Rectal smooth muscle tissue (tissue), 1 donor: ENCODE data around the gene UBXN10.

ENCODE experiments used
- H3K27ac ChIP-seq: one replicate; pipeline ENCODE4 v1.7.0; 2013; ENCODE audit warnings: low read depth, low read length, inconsistent platforms
- H3K27me3 ChIP-seq: one replicate; pipeline ENCODE4 v1.7.0; 2013; ENCODE audit warnings: low read length; ENCODE audit not compliant: control insufficient read depth, insufficient read depth
- H3K36me3 ChIP-seq: one replicate; pipeline ENCODE4 v1.7.0; 2013; ENCODE audit warnings: low read length; ENCODE audit not compliant: control insufficient read depth, insufficient read depth
- H3K4me1 ChIP-seq: one replicate; pipeline ENCODE4 v1.7.0; 2013; ENCODE audit warnings: low read length; ENCODE audit not compliant: control insufficient read depth, insufficient read depth
- H3K4me3 ChIP-seq: one replicate; pipeline ENCODE4 v1.7.0; 2013; ENCODE audit warnings: low read length
- H3K9ac ChIP-seq: one replicate; pipeline ENCODE4 v1.7.0; 2013; ENCODE audit warnings: low read length

The UBXN10 gene

GRCh38 chr1:20185834-20186782, at the start of gene UBXN10, which contains the start of gene PLA2G2C:
UBXN10 (plus strand) TSS chr1:20186096; CDS start chr1:20190562, 4,466 bp downstream.
PLA2G2C (minus strand) TSS chr1:20186518; CDS start chr1:20177363, 9,155 bp downstream.
- Histone ChIP-seq H3K4me3 (peak within 1 kb of the TSS; percentile 76), H3K27me3 (no peaks in the 10 kb centered on the region), H3K9ac (peak within 1 kb of the TSS; percentile 27), H3K27ac (peak within 1 kb of the TSS; percentile 95), H3K4me1 (peaks cover 37% of the 10 kb centered on the region), H3K36me3 (peaks cover under 1% of the 10 kb centered on the region)

GRCh38 chr1:20136249-20136648, 49.6 kb upstream of the UBXN10 start:
- H3K9ac ChIP-seq = no peak overlapping the region
- no peaks in the 10 kb centered on the region for H3K27me3 ChIP-seq
- no peak overlapping the region for H3K4me3 ChIP-seq
- no peaks in the 10 kb centered on the region for H3K4me1 ChIP-seq
- no peaks in the 10 kb centered on the region for H3K36me3 ChIP-seq
- H3K27ac ChIP-seq = no peak overlapping the region

- no peaks in the 10 kb centered on the region for H3K27me3 ChIP-seq
- no peaks in the 10 kb centered on the region for H3K4me1 ChIP-seq
- H3K27ac ChIP-seq = no peak overlapping the region
- H3K4me3 ChIP-seq = no peak overlapping the region
- no peaks in the 10 kb centered on the region for H3K36me3 ChIP-seq
- H3K9ac ChIP-seq = no peak overlapping the region
Observed at GRCh38 chr1:20137055-20137454, 48.8 kb upstream of the UBXN10 start.

DNA sequence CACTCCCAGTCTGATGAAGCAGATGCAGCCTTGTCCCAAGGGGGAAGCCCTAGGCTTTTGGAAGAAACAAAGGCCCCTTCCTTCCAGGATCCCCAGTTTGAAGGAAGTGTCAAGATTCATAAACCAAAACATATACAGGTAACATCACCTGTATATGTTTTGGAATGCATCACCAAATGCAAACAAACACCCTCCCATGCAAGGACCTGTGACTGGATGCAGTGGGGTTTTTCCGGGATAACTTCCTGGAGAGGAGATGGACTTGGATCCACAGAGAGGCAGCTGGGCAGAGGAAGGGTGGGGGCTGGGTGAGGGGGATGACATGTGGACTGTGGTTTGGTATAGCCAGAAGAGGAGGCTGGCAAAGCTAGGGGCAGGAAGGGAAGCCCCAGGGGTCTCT, 48.3 kb upstream of the UBXN10 start:
- Histone ChIP-seq H3K27ac (no peak overlapping the region), H3K27me3 (no peaks in the 10 kb centered on the region), H3K4me1 (no peaks in the 10 kb centered on the region), H3K9ac (no peak overlapping the region), H3K36me3 (no peaks in the 10 kb centered on the region), H3K4me3 (no peak overlapping the region)

GRCh38 chr1:20138346-20138745, 47.5 kb upstream of the UBXN10 start:
- Histone ChIP-seq H3K27ac (no peak overlapping the region), H3K4me1 (no peaks in the 10 kb centered on the region), H3K4me3 (no peak overlapping the region), H3K36me3 (no peaks in the 10 kb centered on the region), H3K9ac (no peak overlapping the region), H3K27me3 (no peaks in the 10 kb centered on the region)

DNA sequence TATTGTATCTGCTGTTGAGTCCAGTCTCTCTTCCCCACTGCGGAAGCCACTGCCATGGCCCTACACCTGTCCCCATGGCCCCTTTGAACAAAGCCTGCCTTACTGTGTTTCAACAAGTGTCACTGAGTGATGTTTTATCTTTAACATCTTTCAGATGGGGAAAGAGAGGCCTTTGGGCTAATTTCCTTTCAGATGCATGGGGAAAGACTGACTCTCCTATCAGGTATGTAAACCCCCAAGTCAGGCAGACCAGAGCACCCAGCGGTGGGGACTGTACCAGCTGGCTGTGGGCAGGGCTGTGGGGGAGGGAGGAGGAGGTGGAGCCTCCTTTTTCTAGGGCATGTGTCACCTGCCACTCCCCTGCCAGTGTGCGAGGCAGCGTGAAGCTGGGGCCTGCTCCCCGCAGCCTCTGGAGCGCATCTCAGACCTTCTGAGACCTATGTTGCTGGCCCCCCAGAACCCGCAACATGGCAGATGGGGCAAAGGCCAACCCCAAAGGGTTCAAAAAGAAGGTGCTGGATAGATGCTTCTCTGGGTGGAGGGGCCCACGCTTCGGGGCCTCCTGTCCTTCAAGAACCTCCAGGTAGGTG, 46.8 kb upstream of the UBXN10 start, which contains the start of gene PLA2G2F:
TSS of gene PLA2G2F (plus strand) at position 363 of the 590 bp plus-strand sequence. CDS start at position 468, 105 bp downstream.
- Histone ChIP-seq H3K27me3 (no peaks in the 10 kb centered on the region), H3K4me1 (no peaks in the 10 kb centered on the region), H3K4me3 (no peak within 1 kb of the TSS), H3K27ac (no peak within 1 kb of the TSS), H3K9ac (no peak within 1 kb of the TSS), H3K36me3 (no peaks in the 10 kb centered on the region)

DNA sequence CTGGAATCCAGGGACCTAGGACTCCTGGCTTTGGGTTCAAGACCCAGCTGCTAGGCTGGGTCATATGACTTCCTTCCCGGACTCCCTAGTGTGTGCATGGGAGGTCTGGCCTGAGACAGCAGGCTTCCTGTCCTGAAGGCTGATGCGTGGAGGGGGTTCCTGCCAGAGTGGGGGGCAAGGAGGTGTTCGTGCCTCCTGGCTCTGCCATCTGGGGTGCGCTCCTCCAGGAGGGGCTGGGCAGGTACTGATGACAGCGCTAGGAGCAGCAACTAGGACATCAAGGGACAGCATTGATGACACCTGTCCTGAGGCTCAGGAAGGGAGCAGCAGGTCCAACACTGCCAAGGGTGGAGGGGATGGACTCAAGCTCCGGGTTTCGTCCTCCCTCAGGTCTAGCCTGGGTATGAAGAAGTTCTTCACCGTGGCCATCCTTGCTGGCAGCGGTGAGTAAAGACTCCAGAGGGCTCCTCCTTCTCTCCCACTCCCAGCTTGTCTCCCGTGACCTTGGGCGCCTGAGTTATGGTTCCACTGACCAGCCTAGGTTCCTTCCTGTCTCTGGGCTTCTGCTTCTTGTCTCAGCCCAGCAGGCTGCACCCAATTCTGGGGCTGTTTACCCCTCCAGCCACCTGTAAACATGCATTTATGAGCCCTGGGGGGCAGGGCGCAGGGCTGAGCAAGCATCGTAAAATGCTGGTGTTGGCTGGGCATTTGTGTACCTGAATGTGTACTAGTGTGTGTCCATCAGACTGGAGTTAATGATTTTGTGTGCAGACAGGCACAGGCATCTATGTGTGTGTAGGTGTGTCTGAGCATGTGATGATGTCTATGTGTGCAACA, 45.9 kb upstream of the UBXN10 start:
- no peaks in the 10 kb centered on the region for H3K36me3 ChIP-seq
- H3K4me1 ChIP-seq = no peaks in the 10 kb centered on the region
- H3K9ac ChIP-seq = no peak overlapping the region
- no peak overlapping the region for H3K4me3 ChIP-seq
- no peak overlapping the region for H3K27ac ChIP-seq
- H3K27me3 ChIP-seq = no peaks in the 10 kb centered on the region

GRCh38 chr1:20141001-20141400, 44.9 kb upstream of the UBXN10 start:
- no peaks in the 10 kb centered on the region for H3K36me3 ChIP-seq
- H3K4me3 ChIP-seq = no peak overlapping the region
- H3K9ac ChIP-seq = no peak overlapping the region
- no peaks in the 10 kb centered on the region for H3K4me1 ChIP-seq
- H3K27me3 ChIP-seq = no peaks in the 10 kb centered on the region
- H3K27ac ChIP-seq = no peak overlapping the region

DNA sequence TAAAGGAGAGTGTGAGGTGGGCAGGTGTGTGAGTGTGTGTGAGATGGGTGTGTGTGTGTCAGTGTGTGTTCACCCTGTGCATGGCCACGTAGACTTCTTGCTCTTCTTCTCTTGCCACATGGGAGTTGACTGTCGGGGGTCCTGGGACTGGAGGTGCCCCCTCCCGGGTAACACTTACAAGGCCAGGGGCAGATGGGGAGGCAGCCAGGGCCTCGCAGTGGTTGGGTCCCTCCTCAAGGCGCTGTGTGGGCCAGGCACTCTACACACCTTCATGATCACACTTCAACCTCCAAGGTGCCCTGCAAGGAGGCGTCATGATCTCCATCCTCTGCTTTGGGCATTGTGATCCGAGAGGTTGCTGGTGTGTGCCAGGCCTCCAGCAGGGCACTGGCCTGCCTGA, 44.4 kb upstream of the UBXN10 start:
- Histone ChIP-seq H3K4me1 (no peaks in the 10 kb centered on the region), H3K36me3 (no peaks in the 10 kb centered on the region), H3K27me3 (no peaks in the 10 kb centered on the region), H3K9ac (no peak overlapping the region), H3K27ac (no peak overlapping the region), H3K4me3 (no peak overlapping the region)

GRCh38 chr1:20142001-20142710, 43.7 kb upstream of the UBXN10 start:
- Histone ChIP-seq H3K4me3 (no peak overlapping the region), H3K9ac (no peak overlapping the region), H3K27ac (no peak overlapping the region), H3K36me3 (no peaks in the 10 kb centered on the region), H3K27me3 (no peaks in the 10 kb centered on the region), H3K4me1 (no peaks in the 10 kb centered on the region)

GRCh38 chr1:20143318-20143717, 42.6 kb upstream of the UBXN10 start:
- Histone ChIP-seq H3K27me3 (no peaks in the 10 kb centered on the region), H3K4me3 (no peak overlapping the region)

More at GRCh38 chr1:20143318-20143717, 42.6 kb upstream of the UBXN10 start:
- Histone ChIP-seq H3K9ac (no peak overlapping the region), H3K27ac (no peak overlapping the region), H3K36me3 (no peaks in the 10 kb centered on the region), H3K4me1 (no peaks in the 10 kb centered on the region)
